COLO668 (cell line): ENCODE data around the gene DUS1L.

Experiments used
- DNase-seq: peaks from one replicate; lab custom pipeline; 2025; ENCODE audit not compliant: unreplicated experiment; lab: John Stamatoyannopoulos, UW

Gene DUS1L

GRCh38 chr17:82065638-82066303 lies at the start of gene DUS1L:
Gene DUS1L, minus strand, starts transcription at chr17:82065804. Its CDS starts 745 bp downstream, at chr17:82065059.
- peak; percentile 67 for DNase-seq

GRCh38 chr17:82114872-82115271 lies 49.3 kb upstream of the DUS1L start:
- no peak for DNase-seq

GRCh38 chr17:82114447-82114846 lies 48.8 kb upstream of the DUS1L start:
- DNase-seq, result no peak

DNA sequence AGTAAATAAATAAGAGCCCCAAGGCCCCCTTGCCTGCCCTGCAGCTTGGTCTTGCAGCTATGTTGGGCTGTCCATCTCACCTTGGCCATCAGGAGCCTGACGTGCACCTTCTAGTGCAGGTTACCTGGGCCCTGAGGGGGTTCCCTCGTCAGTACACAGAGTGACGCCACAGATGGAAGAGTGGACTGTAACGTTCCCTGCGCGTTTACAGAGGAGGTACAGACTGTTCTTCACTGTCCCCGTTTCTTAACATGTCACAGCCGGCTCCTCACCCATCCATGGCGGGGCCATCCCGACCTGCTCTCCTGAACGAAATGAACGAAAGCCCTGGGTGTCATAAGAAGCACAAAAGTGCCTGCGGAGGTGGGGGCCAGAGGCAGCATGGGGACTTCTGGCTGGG lies 48.3 kb upstream of the DUS1L start:
- no peak for DNase-seq

DNA sequence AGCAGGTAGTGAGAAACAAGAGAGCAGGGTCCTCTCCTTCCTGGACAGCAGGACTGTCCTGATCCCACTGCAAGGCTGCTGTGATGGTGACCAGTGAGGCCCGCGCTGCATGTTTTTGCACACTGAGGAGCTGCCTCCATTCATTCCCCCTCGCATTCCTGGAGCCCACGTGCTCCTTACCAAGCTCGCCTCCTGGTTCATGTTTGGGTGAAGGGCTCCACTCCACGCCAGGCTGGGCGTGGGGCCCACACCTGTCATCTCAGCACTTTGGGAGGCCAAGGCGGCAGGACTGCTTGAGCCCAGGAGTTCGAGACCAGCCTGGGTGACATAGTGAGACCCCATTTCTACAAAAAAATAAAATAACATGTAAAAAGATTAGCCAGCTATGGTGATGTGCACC lies 47.8 kb upstream of the DUS1L start:
- no peak for DNase-seq

DNA sequence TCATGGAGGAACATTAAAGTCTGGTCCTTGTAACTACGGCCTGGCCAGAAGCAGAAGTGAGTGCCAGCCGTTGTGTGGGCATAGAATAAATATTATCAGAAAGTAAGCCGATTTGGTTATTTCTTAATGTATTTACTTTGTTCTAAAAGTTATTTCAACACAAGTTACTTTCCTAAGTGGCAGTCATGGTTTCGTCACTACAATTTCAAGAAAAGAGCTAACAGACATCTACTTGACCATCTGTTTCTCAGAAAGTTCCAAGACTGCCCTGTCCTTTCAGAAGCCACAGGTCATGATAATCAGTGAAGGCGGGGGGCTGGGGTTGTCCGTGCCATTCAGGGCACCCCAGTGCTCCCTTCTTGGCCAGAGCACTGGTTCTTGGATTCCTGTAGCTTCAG lies 47.3 kb upstream of the DUS1L start:
- no peak for DNase-seq

GRCh38 chr17:82112181-82112913 lies 46.7 kb upstream of the DUS1L start:
- DNase-seq, result no peak

GRCh38 chr17:82110298-82110697 lies 44.7 kb upstream of the DUS1L start:
- DNase-seq, result peak; percentile 35

GRCh38 chr17:82108961-82109475 lies 43.4 kb upstream of the DUS1L start:
- no peak for DNase-seq

- no peak for DNase-seq
These were observed 42.9 kb upstream of the DUS1L start for GRCh38 chr17:82108496-82108945.

- DNase-seq, result no peak
These were observed 42.4 kb upstream of the DUS1L start for GRCh38 chr17:82108038-82108437.

- peak; percentile 30 for DNase-seq
These were observed 41.8 kb upstream of the DUS1L start for GRCh38 chr17:82107341-82107860.

GRCh38 chr17:82106688-82107305 lies 41.2 kb upstream of the DUS1L start:
- DNase-seq, result no peak

DNA sequence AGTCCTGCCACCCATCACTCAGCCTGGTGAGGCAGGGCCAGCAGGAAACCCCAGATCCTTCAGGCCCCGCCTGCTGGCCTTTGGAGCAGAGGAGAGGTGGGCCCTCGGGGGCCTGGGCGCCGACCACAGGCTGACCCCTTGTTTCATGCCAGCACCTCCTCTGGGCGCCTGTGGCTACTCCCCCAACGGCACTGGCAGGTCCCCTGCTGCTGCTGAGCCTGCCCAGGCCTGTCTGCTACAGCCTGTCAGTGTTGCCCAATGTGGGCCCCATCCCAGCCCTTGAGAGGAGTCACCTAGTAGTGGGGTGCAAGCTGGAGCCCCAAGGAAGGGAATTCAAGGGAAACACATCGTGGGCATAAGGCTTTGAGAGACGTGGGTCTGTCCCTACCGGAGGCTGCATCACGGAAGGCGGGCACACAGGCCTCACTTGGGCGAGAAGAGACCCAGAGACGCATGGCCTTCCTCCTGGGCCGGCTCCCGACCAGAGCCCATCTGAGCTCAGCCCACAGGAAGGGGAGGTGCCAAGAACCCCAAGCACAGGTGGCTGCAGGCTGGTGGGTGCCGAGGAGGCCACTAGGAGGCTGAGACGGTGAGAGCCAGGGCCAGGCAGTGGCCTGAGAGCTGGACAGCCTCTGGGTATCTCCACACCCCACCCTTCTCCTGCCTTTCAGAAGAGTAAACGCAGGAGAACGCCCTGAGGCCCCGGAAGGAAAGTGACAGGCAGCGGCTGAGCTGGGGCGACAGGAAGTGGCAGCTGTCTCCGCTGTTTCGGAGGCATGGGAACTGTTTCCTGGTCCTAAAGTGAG lies 40.5 kb upstream of the DUS1L start:
- DNase-seq, result peak; percentile 82

GRCh38 chr17:82105417-82105881 lies 39.8 kb upstream of the DUS1L start:
- DNase-seq, result no peak

- DNase-seq, result no peak
These were observed 39.3 kb upstream of the DUS1L start for GRCh38 chr17:82104797-82105416.

GRCh38 chr17:82103553-82104451 lies 38.2 kb upstream of the DUS1L start:
- peak; percentile 27 for DNase-seq

GRCh38 chr17:82101767-82102679 lies 36.4 kb upstream of the DUS1L start:
- no peak for DNase-seq
